AG04449 (cell line): ENCODE results near the gene CCDC197.
A peak's percentile ranks its signal among the peaks of the same experiment; 100 is the strongest.

ENCODE experiments used
- CTCF ChIA-PET: fragments of 350-600 bp; formaldehyde crosslinking; extraction: SDS; loops from one replicate; lab custom pipeline; 2021; ENCODE audit warnings: antibody characterized with exemption; lab: Yijun Ruan, JAX
- POLR2A ChIA-PET: fragments of 400-600, 350-600 bp; formaldehyde crosslinking; extraction: SDS; loops from one replicate; lab custom pipeline; 2020; ENCODE audit warnings: antibody characterized with exemption, inconsistent platforms; lab: Yijun Ruan, JAX
- DNase-seq: peaks from one replicate; pipeline ENCODE4 v3.0.0-alpha.2; 2010; ENCODE audit warnings: low read depth, low spot score
- H3K4me3 ChIP-seq: 2 replicates; pipeline ENCODE4 v1.5.1; 2011; ENCODE audit warnings: low read depth, mild to moderate bottlenecking, control low read depth, low read length
- CTCF ChIP-seq: IDR thresholded peaks from one replicate; pipeline ENCODE4 v1.5.1; 2011; ENCODE audit warnings: mild to moderate bottlenecking, moderate library complexity, low read length, control low read depth, inconsistent platforms; ENCODE audit not compliant: insufficient read depth; ENCODE audit errors: missing control alignments

Gene CCDC197

DNA sequence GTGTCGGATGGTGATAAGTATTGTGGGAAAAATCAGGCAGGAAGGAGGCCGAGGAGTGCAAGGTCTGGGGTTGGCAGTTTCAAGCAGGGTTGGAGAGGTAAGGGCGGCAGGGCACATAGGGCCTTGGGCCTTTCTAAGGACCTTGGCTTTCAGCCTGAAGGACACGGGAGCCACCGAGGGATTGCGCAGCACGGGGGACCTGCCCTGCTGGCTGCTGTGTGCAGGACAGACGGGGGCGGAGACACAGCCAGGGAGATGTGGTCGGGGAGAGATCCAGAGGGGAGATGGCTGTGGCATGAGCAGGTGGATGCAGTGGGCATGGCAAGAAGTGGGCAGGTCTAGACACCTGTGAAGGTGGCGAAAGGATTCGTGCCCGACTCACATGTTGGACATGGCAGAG, 43.7 kb downstream of the CCDC197 start:
- ChIA-PET CTCF (interaction anchor here (1.0 to 11.1 kb wide), 3 partner anchors 11 to 96 kb away, joined by 3 to 157 read pairs (median 11); partner anchors contain the start of gene IFI27L2), POLR2A (no interaction called here)
- no peak overlapping the region for H3K4me3 ChIP-seq
- DNase-seq, result no peak
- no peak for TF ChIP-seq CTCF

DNA sequence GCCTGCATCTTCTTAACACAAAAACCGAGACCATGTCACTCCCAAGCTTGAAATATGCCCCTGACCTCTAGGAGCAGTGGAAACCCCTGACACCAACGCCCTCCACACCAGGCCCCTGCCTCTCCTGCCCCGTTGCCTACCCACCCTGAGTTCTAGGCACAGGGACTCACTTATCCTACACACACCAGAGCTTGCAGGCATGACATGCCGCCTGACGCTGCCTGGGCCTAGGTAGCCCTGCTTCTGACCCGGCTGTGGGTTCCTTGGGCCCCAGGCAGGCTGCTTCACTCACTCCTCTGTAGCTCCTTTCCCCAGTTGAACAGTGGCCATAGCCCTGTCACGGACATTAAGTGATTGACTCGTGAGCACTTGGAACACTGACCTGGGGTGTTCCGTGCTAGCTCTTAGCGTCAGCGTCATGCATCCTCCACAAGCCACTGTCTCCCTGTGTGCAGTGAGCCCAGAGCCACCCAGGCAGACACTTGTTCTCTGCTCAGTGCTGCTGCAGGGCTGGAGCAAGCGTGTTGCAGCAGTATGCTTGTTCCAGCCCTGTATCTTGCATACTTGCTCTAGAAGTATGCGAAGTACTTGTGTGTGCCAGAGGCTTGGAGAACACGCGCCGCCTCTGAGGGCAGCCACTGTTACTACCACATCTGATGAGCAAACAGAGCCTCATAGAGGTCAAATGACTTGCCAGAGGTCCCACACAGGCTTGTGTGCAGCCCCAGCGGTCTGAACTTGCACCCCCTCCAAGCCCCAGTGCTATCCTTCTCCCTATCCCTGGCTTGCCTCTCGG, 44.6 kb downstream of the CCDC197 start:
- no peak for TF ChIP-seq CTCF
- POLR2A ChIA-PET, result no interaction called here
- CTCF ChIA-PET, result interaction anchor here (1.0 to 11.1 kb wide), 5 partner anchors 10 to 137 kb away, joined by 3 to 157 read pairs (median 10); partner anchors contain the start of gene IFI27L2
- peak; percentile 23 for DNase-seq
- no peak overlapping the region for H3K4me3 ChIP-seq

DNA sequence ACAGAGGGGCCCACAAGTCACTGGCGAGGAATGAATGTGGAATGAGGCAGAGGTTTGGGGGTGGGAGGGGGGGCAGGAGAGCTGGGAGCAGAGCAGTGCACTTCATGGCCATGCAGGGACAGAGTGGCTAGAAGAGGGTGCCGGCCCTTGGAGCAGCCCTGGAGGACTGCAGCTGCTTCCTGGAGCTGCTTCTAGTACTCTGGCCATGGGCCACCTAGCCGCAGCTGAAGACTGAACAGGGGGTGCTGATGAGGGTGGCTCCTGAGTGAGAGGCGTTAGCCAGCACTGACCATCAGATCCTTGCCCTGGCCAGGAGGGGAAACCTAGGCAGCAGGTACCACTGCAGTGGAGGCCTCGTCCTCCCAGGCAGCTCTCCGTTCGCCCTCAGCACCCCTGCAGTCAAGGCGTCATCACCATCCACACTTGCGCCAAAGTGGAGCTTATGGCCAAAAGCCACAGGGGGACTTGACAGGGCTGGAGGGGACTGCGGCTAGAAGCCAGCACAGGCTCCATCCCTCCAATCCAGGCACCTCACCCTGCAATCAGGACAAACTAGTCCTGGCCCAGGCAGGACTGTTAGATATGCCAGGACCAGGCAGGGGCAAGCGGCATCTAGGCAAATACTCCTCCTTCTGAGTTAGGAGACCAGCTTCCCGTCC, 45.5 kb downstream of the CCDC197 start:
- ChIA-PET POLR2A (no interaction called here), CTCF (interaction anchor here (1.0 to 3.4 kb wide), 5 partner anchors 90 to 136 kb away, joined by 3 to 11 read pairs (median 5); no protein-coding TSS in a partner anchor)
- no peak for DNase-seq
- H3K4me3 ChIP-seq, result no peak overlapping the region
- no peak for TF ChIP-seq CTCF

DNA sequence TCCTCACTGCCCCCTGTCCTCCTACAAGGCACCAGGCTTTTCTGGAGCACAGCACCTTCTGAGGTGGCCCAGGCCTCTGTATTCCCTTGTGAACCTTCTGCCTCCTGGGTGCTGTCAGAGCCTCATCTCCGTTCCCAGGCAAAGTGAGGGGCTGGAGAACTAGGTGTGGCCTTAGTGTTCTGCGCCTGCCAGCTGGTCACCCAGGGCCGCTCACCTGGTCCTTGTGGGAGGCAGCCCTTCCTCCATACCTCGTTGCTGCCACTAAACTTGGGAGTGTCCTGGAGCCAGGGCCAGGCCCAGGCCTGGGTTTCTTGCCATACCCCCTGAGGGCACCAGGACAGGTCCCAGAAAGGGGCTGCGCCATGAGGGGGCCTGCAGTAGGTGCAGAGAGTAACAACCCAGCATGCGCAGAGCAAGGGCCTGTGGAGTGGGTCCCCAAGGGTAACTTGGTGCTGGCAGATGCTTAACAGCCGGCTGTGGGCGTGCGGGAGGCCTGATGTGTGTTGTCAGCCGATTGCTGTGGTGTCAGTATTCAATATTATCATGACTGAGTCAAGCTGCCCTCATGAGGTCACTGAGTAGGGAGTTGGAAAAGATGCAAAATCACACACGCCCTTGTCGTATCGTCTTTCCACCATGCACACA, 46.1 kb downstream of the CCDC197 start:
- no peak for TF ChIP-seq CTCF
- POLR2A ChIA-PET, result no interaction called here
- H3K4me3 ChIP-seq, result no peak overlapping the region
- DNase-seq, result no peak
- CTCF ChIA-PET, result interaction anchor here (1.0 to 11.3 kb wide), 6 partner anchors 8 to 136 kb away, joined by 3 to 139 read pairs (median 8); no protein-coding TSS in a partner anchor

- TF ChIP-seq CTCF, result no peak
- ChIA-PET POLR2A (no interaction called here), CTCF (interaction anchor here (1.1 to 11.3 kb wide), 5 partner anchors 8 to 104 kb away, joined by 3 to 139 read pairs (median 5); no protein-coding TSS in a partner anchor)
- DNase-seq, result no peak
- H3K4me3 ChIP-seq, result no peak overlapping the region
Measured at GRCh38 chr14:94043756-94044475, 46.8 kb downstream of the CCDC197 start.
